PC-3 (cell line): ENCODE data around the gene TUBGCP2. TPM values are rescaled to one million over a fixed set of nuclear protein-coding genes. Genes with fewer than 3 reads are reported as not detected.

ENCODE experiments used
- ATAC-seq: fragments of 200-7000 bp; cut with Tn5 transposase; 2 replicates; pipeline ENCODE4 v1.9.1; 2020; ENCODE audit warnings: mild to moderate bottlenecking, moderate library complexity
- BruUV-seq: library from RNA; stranded (reverse); fragments of 400-500 nt; replicated peaks from 2 replicates; lab custom pipeline; 2021; lab: Mats Ljungman, UMichigan
- CTCF ChIA-PET: fragments of 300-600 bp; sonication (Branson Sonifier 250); formaldehyde crosslinking; loops from one replicate; lab custom pipeline; 2022; ENCODE audit warnings: antibody characterized with exemption; lab: Charles Lee
- POLR2A ChIA-PET: fragments of 300-600 bp; sonication (Branson Sonifier 250); formaldehyde crosslinking; loops from one replicate; lab custom pipeline; 2022; ENCODE audit warnings: antibody characterized with exemption; ENCODE audit not compliant: unreplicated experiment; lab: Charles Lee
- DNase-seq: peaks from one replicate; pipeline ENCODE4 v3.0.0-alpha.2; 2015
- H2AFZ ChIP-seq: fragments of 300-600 bp; sonication (generic); 2 replicates; pipeline ENCODE4 v1.6.0; 2016; ENCODE audit warnings: antibody characterized with exemption, low read length
- H3F3A ChIP-seq: fragments of 300-600 bp; sonication (generic); one replicate; pipeline ENCODE4 v1.6.0; 2017; ENCODE audit warnings: antibody characterized with exemption, low read length, control low read depth, mild to moderate bottlenecking; ENCODE audit not compliant: unreplicated experiment
- H3K27ac ChIP-seq: fragments of 300-600 bp; sonication (generic); 2 replicates; pipeline ENCODE4 v1.5.1; 2016; ENCODE audit warnings: mild to moderate bottlenecking, low read length
- H3K27me3 ChIP-seq: fragments of 300-600 bp; sonication (generic); 2 replicates; pipeline ENCODE4 v1.6.1; 2016; ENCODE audit warnings: low read length, mixed read lengths
- H3K36me3 ChIP-seq: fragments of 300-600 bp; sonication (generic); 2 replicates; pipeline ENCODE4 v1.6.1; 2016; ENCODE audit warnings: low read depth, mixed run types, low read length, mixed read lengths
- H3K4me1 ChIP-seq: fragments of 300-600 bp; sonication (generic); 2 replicates; pipeline ENCODE4 v1.5.1; 2016; ENCODE audit warnings: low read length; ENCODE audit not compliant: insufficient read depth
- H3K4me2 ChIP-seq: fragments of 300-600 bp; sonication (generic); 2 replicates; pipeline ENCODE4 v1.6.0; 2016; ENCODE audit warnings: low read length
- H3K4me3 ChIP-seq: fragments of 300-600 bp; sonication (generic); 2 replicates; pipeline ENCODE4 v1.5.1; 2016; ENCODE audit warnings: mild to moderate bottlenecking, low read length, mixed read lengths
- H3K79me2 ChIP-seq: fragments of 300-600 bp; sonication (generic); 2 replicates; pipeline ENCODE4 v1.6.1; 2017; ENCODE audit warnings: low read length, mixed read lengths
- H3K9ac ChIP-seq: fragments of 300-600 bp; sonication (generic); 2 replicates; pipeline ENCODE4 v1.6.0; 2016; ENCODE audit warnings: mild to moderate bottlenecking, low read length
- H3K9me2 ChIP-seq: fragments of 300-600 bp; sonication (generic); replicated peaks from 2 replicates; pipeline ENCODE4 v1.6.1; 2016; ENCODE audit warnings: mixed run types, low read length, mixed read lengths
- H3K9me3 ChIP-seq: fragments of 300-600 bp; sonication (generic); 2 replicates; pipeline ENCODE4 v1.6.1; 2016; ENCODE audit warnings: low read length, mixed read lengths
- H4K20me1 ChIP-seq: fragments of 300-600 bp; sonication (generic); 2 replicates; pipeline ENCODE4 v1.6.1; 2016; ENCODE audit warnings: low read length, mixed read lengths
- CTCF ChIP-seq: fragments of 300-600 bp; sonication (generic); conservative IDR thresholded peaks from 2 replicates; pipeline ENCODE4 v1.5.1; 2017; ENCODE audit warnings: antibody characterized with exemption, low read depth, mild to moderate bottlenecking, low read length
- EZH2 ChIP-seq: fragments of 300-600 bp; sonication (generic); IDR thresholded peaks from one replicate; pipeline ENCODE4 v1.6.1; 2017; ENCODE audit warnings: antibody characterized with exemption, mild to moderate bottlenecking, low read length; ENCODE audit not compliant: unreplicated experiment
- EZH2phosphoT487 ChIP-seq: fragments of 300-600 bp; sonication (generic); IDR thresholded peaks from 2 replicates; pipeline ENCODE4 v1.6.1; 2018; ENCODE audit warnings: mild to moderate bottlenecking, antibody characterized with exemption, low read length, borderline replicate concordance
- intact Hi-C: fragments of 100-400 bp; cut with micrococcal nuclease; formaldehyde crosslinking; loops from 2 replicates; pipeline ENCODE4 v1.9.0; 2023
- total RNA-seq: library from RNA; depleted of rRNA; stranded (reverse); fragments of >200 nt; gene quantifications from 2 replicates; pipeline ENCODE4 v1.2.3, GENCODE V29; 2014

Gene TUBGCP2
- total RNA-seq, 1 experiment from 2014 or later = 72.9 TPM

- no peaks in the 10 kb centered on the region for H3F3A ChIP-seq
- H3K9me3 ChIP-seq = no peaks in the 10 kb centered on the region
- H3K4me3 ChIP-seq = no peak overlapping the region
- TF ChIP-seq EZH2 (no peak), EZH2phosphoT487 (no peak), CTCF (no peak)
- H2AFZ ChIP-seq = no peak overlapping the region
- H3K27me3 ChIP-seq = no peaks in the 10 kb centered on the region
- H3K4me2 ChIP-seq = no peak overlapping the region
- intact Hi-C loops = no loop called here
- ATAC-seq (no peak), DNase-seq (peak; percentile 30)
- no peaks in the 10 kb centered on the region for H3K9me2 ChIP-seq
- no TSS peak for BruUV-seq
- ChIA-PET POLR2A (no interaction called here), CTCF (no interaction called here)
- peaks cover 4% of the 10 kb centered on the region; the same call in 1 of the 2 replicates for H3K36me3 ChIP-seq
- no peak overlapping the region for H3K27ac ChIP-seq
- H3K79me2 ChIP-seq = 0 out of 2 replicates have a peak, but pooled peaks cover under 1% of the 10 kb centered on the region
- H4K20me1 ChIP-seq = no peaks in the 10 kb centered on the region
- H3K9ac ChIP-seq = no peak overlapping the region
- H3K4me1 ChIP-seq = no peaks in the 10 kb centered on the region
Measured at GRCh38 chr10:133315847-133316246, 7.2 kb upstream of the TUBGCP2 start.

- CTCF ChIA-PET = no interaction called here
- no peaks in the 10 kb centered on the region for H3F3A ChIP-seq
Measured at GRCh38 chr10:133314911-133315310, 6.2 kb upstream of the TUBGCP2 start.

More at GRCh38 chr10:133314911-133315310, 6.2 kb upstream of the TUBGCP2 start:
- Histone ChIP-seq H2AFZ (no peak overlapping the region), H3K4me3 (no peak overlapping the region), H3K9me2 (no peaks in the 10 kb centered on the region), H3K9me3 (no peaks in the 10 kb centered on the region), H3K4me1 (peaks cover 5% of the 10 kb centered on the region), H3K27me3 (no peaks in the 10 kb centered on the region), H3K36me3 (peaks cover 4% of the 10 kb centered on the region; the same call in 1 of the 2 replicates), H3K4me2 (no peak overlapping the region), H3K9ac (no peak overlapping the region), H3K79me2 (peaks cover 10% of the 10 kb centered on the region), H4K20me1 (no peaks in the 10 kb centered on the region), H3K27ac (no peak overlapping the region)
- POLR2A ChIA-PET = no interaction called here
- intact Hi-C loops = no loop called here
- ATAC-seq = no peak
- TF ChIP-seq CTCF = no peak
- no peak for TF ChIP-seq EZH2phosphoT487
- no peak for TF ChIP-seq EZH2
- no peak for DNase-seq
- no TSS peak for BruUV-seq
